A673 (cell line): ENCODE results near the gene PREX1.

ENCODE experiments used
- CTCF ChIP-seq: fragments of 300-800, 200-600 bp; sonication (generic); conservative IDR thresholded peaks from 2 replicates; pipeline ENCODE4 v1.5.1; 2017; ENCODE audit warnings: low read depth, mild to moderate bottlenecking, antibody characterized with exemption, low read length, moderate library complexity, mixed read lengths
- EZH2 ChIP-seq: fragments of 200-600 bp; sonication (generic); IDR thresholded peaks from 2 replicates; pipeline ENCODE4 v1.6.1; 2017; ENCODE audit warnings: borderline replicate concordance, low read depth, mild to moderate bottlenecking, mixed read lengths, antibody characterized with exemption, low read length; ENCODE audit not compliant: poor library complexity, severe bottlenecking

GRCh38 chr20:48660788-48661187, 167.0 kb downstream of the PREX1 start:
- TF ChIP-seq CTCF = no peak
- TF ChIP-seq EZH2 = no peak
